Thyroid gland (tissue), 4 donors: ENCODE measurements around the gene PMFBP1. TPM values are rescaled to one million over a fixed set of nuclear protein-coding genes. Genes with fewer than 3 reads are reported as not detected.

ENCODE experiments used
- DNase-seq, 2 donors: peaks; one replicate each; pipeline ENCODE4 v3.0.0-alpha.2; 2019
- H3K27ac ChIP-seq, 3 donors: fragments of 200-600 bp; sonication (generic); 1 replicate in 2 of 3; 2 replicates in 1 of 3; pipeline ENCODE4 v1.5.1; 2016 to 2019; ENCODE audit warnings: mild to moderate bottlenecking in 1 of 3, moderate library complexity in 1 of 3
- H3K27me3 ChIP-seq: fragments of 200-600 bp; sonication (generic); one replicate; pipeline ENCODE4 v1.5.1; 2019
- H3K36me3 ChIP-seq, 2 donors: fragments of 200-600 bp; sonication (generic); one replicate each; pipeline ENCODE4 v1.5.1; 2016 to 2019
- H3K4me1 ChIP-seq, 2 donors: fragments of 200-600 bp; sonication (generic); one replicate each; pipeline ENCODE4 v1.5.1; 2017 to 2019
- H3K4me3 ChIP-seq, 3 donors: fragments of 200-600 bp; sonication (generic); replicated peaks in 1 of 3; 1 replicate in 2 of 3; 2 replicates in 1 of 3; pipeline ENCODE4 v1.5.1; 2016; ENCODE audit warnings: mild to moderate bottlenecking in 1 of 3
- H3K9me3 ChIP-seq: fragments of 200-600 bp; sonication (generic); one replicate; pipeline ENCODE4 v1.5.1; 2017
- CTCF ChIP-seq, 6 experiments: fragments of 200-600 bp in 3 of 6; fragments of 450-650 bp in 3 of 6; sonication (generic) in 3 of 6; IDR thresholded peaks; one replicate each; pipeline ENCODE4 v1.5.1; 2016 to 2019; ENCODE audit warnings: antibody characterized with exemption in 6 of 6, mild to moderate bottlenecking in 2 of 6, inconsistent platforms in 1 of 6, moderate library complexity in 1 of 6
- POLR2A ChIP-seq, 2 donors: fragments of 450-650 bp; IDR thresholded peaks; one replicate each; pipeline ENCODE4 v1.6.1; 2017; ENCODE audit warnings: antibody characterized with exemption in 2 of 2, mild to moderate bottlenecking in 2 of 2, moderate library complexity in 1 of 2
- WGBS, 2 donors: methylation state at CpG; one replicate each; pipeline ENCODE4 v1.1.5; 2017; 5-methylcytosine and 5-hydroxymethylcytosine counted together
- intact Hi-C: fragments of 100-400 bp; cut with DNase I; formaldehyde crosslinking; loops from one replicate; pipeline ENCODE4 v1.15.1; 2023
- total RNA-seq, 4 donors: library from RNA; depleted of rRNA; stranded (reverse); fragments of >200 nt; gene quantifications; one replicate each; pipeline ENCODE4 v1.2.3, GENCODE V29; 2016

The PMFBP1 gene
- total RNA-seq, 4 donors from 2014 or later: 0.54 to 0.88 (median 0.67) TPM; not detected in 1

- Histone ChIP-seq H3K4me3 (no peak overlapping the region), H3K27ac (no peak overlapping the region), H3K27me3 (no peaks in the 10 kb centered on the region), H3K9me3 (no peaks in the 10 kb centered on the region), H3K4me1 (no peaks in the 10 kb centered on the region), H3K36me3 (no peaks in the 10 kb centered on the region)
- 88% methylated on average over 8 of the region's 8 CpGs for WGBS, 2 donors
- intact Hi-C loops: no loop called here
- no peak for TF ChIP-seq POLR2A (IDR thresholded peaks at IDR 0.05)
- TF ChIP-seq CTCF (IDR thresholded peaks at IDR 0.05): no peak
- no peak for DNase-seq
Observed at GRCh38 chr16:72073560-72074230, 98.3 kb downstream of the PMFBP1 start.

- WGBS, 2 donors: 69% methylated on average over 12 of the region's 12 CpGs
- H3K36me3 ChIP-seq: no peaks in the 10 kb centered on the region
- H3K27me3 ChIP-seq: no peaks in the 10 kb centered on the region
- DNase-seq: no peak
- H3K27ac ChIP-seq: no peak overlapping the region
- intact Hi-C loops: no loop called here
- H3K4me3 ChIP-seq: no peak overlapping the region
- no peaks in the 10 kb centered on the region for H3K9me3 ChIP-seq
- TF ChIP-seq POLR2A (IDR thresholded peaks at IDR 0.05) (no peak), CTCF (IDR thresholded peaks at IDR 0.05) (no peak)
- H3K4me1 ChIP-seq: no peaks in the 10 kb centered on the region
Observed at GRCh38 chr16:72072514-72073342, 99.2 kb downstream of the PMFBP1 start.

Other genes with a start within 250 kb of the PMFBP1 start
- gene PKD1L3, start 171.8 kb downstream of the PMFBP1 start, total RNA-seq: under 1 TPM; 0.17 to 0.59 (median 0.55) TPM
- 10 to 100 TPM in 1 of 4 donors, 1 to 10 TPM in 3; 5.5 to 13.4 (median 7.4) TPM for gene DHODH, start 163.4 kb downstream of the PMFBP1 start, total RNA-seq
- gene HP, start 117.7 kb downstream of the PMFBP1 start, total RNA-seq: 10 to 100 TPM in 1 of 4 donors, 1 to 10 TPM in 1, under 1 TPM in 1, not detected in 1; 0.93 to 19.9 (median 1.3) TPM
- not detected for gene HPR, start 108.9 kb downstream of the PMFBP1 start, total RNA-seq
- gene TXNL4B, start 78.5 kb downstream of the PMFBP1 start, total RNA-seq: 10 to 100 TPM; 10.7 to 15.0 (median 13.1) TPM
- gene DHX38, start 78.3 kb downstream of the PMFBP1 start, total RNA-seq: 10 to 100 TPM; 31.7 to 52.7 (median 47.7) TPM